Measurements from ENCODE around the gene PPP4R2. TPM values are rescaled to one million over a fixed set of nuclear protein-coding genes. Genes with fewer than 3 reads are reported as not detected.

PPP4R2 gene
- total and polyA plus RNA-seq, 9 of the 15 experiments (the other 6 are each of a cell fraction or from before 2014, with no cell fraction given), result 11.0 to 49.6 (median 31.6) TPM

DNA sequence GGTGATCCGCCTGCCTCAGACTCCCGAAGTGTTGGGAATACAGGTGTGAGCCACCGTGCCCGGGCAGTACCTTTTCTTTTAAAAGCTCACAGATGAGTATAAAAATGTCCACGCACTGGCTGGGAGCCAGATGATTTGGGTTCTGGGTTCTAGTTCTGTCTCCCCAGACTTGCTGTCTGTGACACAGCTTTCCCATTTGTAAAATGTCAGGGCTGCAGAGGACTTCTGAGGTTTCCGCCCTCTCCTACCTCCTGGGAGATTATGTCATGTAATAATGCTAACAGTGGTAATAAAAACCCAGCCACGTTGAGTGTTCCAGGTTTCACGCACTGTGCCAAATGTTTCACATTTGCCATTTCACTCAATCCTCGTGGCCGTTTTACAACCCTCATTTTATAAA lies 1.3 kb upstream of the PPP4R2 start (continued):
- TF ChIP-seq, protein P1, sequence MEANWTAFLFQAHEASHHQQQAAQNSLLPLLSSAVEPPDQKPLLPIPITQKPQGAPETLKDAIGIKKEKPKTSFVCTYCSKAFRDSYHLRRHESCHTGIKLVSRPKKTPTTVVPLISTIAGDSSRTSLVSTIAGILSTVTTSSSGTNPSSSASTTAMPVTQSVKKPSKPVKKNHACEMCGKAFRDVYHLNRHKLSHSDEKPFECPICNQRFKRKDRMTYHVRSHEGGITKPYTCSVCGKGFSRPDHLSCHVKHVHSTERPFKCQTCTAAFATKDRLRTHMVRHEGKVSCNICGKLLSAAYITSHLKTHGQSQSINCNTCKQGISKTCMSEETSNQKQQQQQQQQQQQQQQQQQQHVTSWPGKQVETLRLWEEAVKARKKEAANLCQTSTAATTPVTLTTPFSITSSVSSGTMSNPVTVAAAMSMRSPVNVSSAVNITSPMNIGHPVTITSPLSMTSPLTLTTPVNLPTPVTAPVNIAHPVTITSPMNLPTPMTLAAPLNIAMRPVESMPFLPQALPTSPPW (CRISPR knock-in tag; IDR thresholded peaks at IDR 0.05), result no peak
- TF ChIP-seq, protein P2, sequence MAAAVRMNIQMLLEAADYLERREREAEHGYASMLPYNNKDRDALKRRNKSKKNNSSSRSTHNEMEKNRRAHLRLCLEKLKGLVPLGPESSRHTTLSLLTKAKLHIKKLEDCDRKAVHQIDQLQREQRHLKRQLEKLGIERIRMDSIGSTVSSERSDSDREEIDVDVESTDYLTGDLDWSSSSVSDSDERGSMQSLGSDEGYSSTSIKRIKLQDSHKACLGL (CRISPR knock-in tag; IDR thresholded peaks at IDR 0.05; ENCODE audit: borderline replicate concordance, poor library complexity, severe bottlenecking), result no peak

DNA sequence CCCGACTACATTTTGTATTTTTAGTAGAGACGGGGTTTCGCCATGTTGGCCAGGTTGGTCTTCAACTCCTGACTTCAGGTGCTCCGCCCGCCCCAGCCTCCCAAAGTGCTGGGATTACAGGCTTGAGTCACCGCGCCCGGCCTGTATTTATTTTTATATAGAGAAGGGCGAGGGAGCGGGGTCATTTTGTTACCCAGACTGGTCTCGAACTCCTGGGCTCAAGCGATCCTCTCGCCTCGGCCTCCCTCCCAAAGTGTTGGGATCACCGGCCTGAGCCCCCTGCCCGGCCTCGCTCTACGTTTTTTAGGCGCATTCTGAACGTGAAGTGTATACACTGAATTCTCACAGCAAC lies 514 bp upstream of the PPP4R2 start:
- POLR2A ChIA-PET, result interaction anchor here (0.7 to 2.0 kb wide), 3 partner anchors 14 to 365 kb away, joined by 3 to 12 read pairs (median 3); no protein-coding TSS in a partner anchor
- intact Hi-C loops (cut with micrococcal nuclease), result loop anchor here (5.0 kb wide), 2 partner anchors 61 to 109 kb away; partner anchors contain the start of gene GXYLT2
- no peaks in the 10 kb centered on the region for H3K27me3 ChIP-seq (ENCODE audit: control insufficient read depth in 2 of 2, insufficient read depth in 2 of 2, low read length in 2 of 2)
- peaks cover 13 to 24% of the 10 kb centered on the region in 2 experiments; a peak in 4 of 5 replicates for H3K4me1 ChIP-seq (replicated peaks in 1 of 2; ENCODE audit: control insufficient read depth in 2 of 2, insufficient read depth in 2 of 2, low read length in 2 of 2)
- peaks cover 17% of the 10 kb centered on the region for H4K20me1 ChIP-seq (replicated peaks; ENCODE audit: control insufficient read depth, insufficient read depth, low read length)
- H3K9me1 ChIP-seq (ENCODE audit: control insufficient read depth, insufficient read depth, low read length), result no peaks in the 10 kb centered on the region
- peak overlapping the region; percentile 94 to 96; a peak in 3 of 4 replicates for H3K9ac ChIP-seq (ENCODE audit: insufficient read depth in 1 of 2, low read depth in 2 of 2, low read length in 2 of 2)
- no peaks in the 10 kb centered on the region for H3K9me3 ChIP-seq (replicated peaks; ENCODE audit: control insufficient read depth, insufficient read depth, low read depth, low read length)
- peaks cover 30% of the 10 kb centered on the region for H3K36me3 ChIP-seq (ENCODE audit: control insufficient read depth, insufficient read depth, low read length)
- TF ChIP-seq, protein P3, sequence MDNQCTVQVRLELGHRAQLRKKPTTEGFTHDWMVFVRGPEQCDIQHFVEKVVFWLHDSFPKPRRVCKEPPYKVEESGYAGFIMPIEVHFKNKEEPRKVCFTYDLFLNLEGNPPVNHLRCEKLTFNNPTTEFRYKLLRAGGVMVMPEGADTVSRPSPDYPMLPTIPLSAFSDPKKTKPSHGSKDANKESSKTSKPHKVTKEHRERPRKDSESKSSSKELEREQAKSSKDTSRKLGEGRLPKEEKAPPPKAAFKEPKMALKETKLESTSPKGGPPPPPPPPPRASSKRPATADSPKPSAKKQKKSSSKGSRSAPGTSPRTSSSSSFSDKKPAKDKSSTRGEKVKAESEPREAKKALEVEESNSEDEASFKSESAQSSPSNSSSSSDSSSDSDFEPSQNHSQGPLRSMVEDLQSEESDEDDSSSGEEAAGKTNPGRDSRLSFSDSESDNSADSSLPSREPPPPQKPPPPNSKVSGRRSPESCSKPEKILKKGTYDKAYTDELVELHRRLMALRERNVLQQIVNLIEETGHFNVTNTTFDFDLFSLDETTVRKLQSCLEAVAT (IDR thresholded peaks at IDR 0.05), result 0 out of 4 replicates have a peak, but pooled peaks of 1 of the 2 experiments have one; percentile 50
- TF ChIP-seq MED1 (CRISPR knock-in tag; IDR thresholded peaks at IDR 0.05; ENCODE audit: borderline replicate concordance) (no peak), POLR3G (IDR thresholded peaks at IDR 0.05; ENCODE audit: extremely low read depth, insufficient read length, insufficient replicate concordance) (no peak), IFI16 (CRISPR knock-in tag; IDR thresholded peaks at IDR 0.05) (no peak), ZNF197 (CRISPR knock-in tag; IDR thresholded peaks at IDR 0.05; ENCODE audit: low read depth) (no peak), POLR2H (tag; IDR thresholded peaks at IDR 0.05; ENCODE audit: low read depth) (no peak), LCOR (CRISPR knock-in tag; IDR thresholded peaks at IDR 0.05) (no peak), KDM2B (CRISPR knock-in tag; IDR thresholded peaks at IDR 0.05) (no peak), GTF2E2 (tag; IDR thresholded peaks at IDR 0.05) (0 out of 2 replicates have a peak, but pooled peaks have one; percentile 2), DNMT1 (IDR thresholded peaks at IDR 0.05) (no peak), ZNF253 (CRISPR knock-in tag; conservative IDR thresholded peaks at IDR 0.05) (no peak), E2F3 (CRISPR knock-in tag; IDR thresholded peaks at IDR 0.05) (no peak), ZNF408 (CRISPR knock-in tag; IDR thresholded peaks at IDR 0.05; ENCODE audit: low read depth) (no peak), TRIM28 (IDR thresholded peaks at IDR 0.05) (no peak)
- 67% methylated on average over 12 of the region's 20 CpGs for WGBS (ENCODE audit: insufficient coverage, low coverage, missing lambda C conversion rate)
- FAIRE-seq, result no peak
- peak overlapping the region; percentile 98 for H2AFZ ChIP-seq (ENCODE audit: low read depth, low read length)
- BruUV-seq (replicated peaks), result TSS peak; percentile 72
- no peak for DNase-seq (ENCODE audit: extremely low read depth in 1 of 4, low spot score in 3 of 4)
- H3K27ac ChIP-seq (ENCODE audit: extremely low read depth, low read depth, low read length), result peak overlapping the region; percentile 96
- in situ Hi-C loops (cut with MboI), result no loop called here
- peak overlapping the region; percentile 88 for H3K4me2 ChIP-seq (ENCODE audit: insufficient read depth, low read length)
- peaks cover 43% of the 10 kb centered on the region for H3K79me2 ChIP-seq (ENCODE audit: control insufficient read depth, insufficient read depth, low read length)
- CTCF ChIA-PET (ENCODE audit: low intra/inter-chr PET ratio), result interaction anchor here (4.0 kb wide), 1 partner anchor 57 kb away, joined by 21 read pairs; no protein-coding TSS in a partner anchor
- peak overlapping the region; percentile 85 for H3K4me3 ChIP-seq
- no peak for ATAC-seq
